GM21825 (cell line): Measurements from ENCODE around the gene IL25.
"Not testable (repeated sequence)": the region's sequence is repeated elsewhere in the genome, so short reads cannot be mapped to it uniquely, and the experiment has no call there.

Experiments
- ATAC-seq: cut with Tn5 transposase; IDR thresholded peaks from one replicate; pipeline ENCODE4 v1.9.1; 2021; ENCODE audit warnings: mild to moderate bottlenecking, moderate library complexity; ENCODE audit not compliant: unreplicated experiment

IL25 gene

DNA sequence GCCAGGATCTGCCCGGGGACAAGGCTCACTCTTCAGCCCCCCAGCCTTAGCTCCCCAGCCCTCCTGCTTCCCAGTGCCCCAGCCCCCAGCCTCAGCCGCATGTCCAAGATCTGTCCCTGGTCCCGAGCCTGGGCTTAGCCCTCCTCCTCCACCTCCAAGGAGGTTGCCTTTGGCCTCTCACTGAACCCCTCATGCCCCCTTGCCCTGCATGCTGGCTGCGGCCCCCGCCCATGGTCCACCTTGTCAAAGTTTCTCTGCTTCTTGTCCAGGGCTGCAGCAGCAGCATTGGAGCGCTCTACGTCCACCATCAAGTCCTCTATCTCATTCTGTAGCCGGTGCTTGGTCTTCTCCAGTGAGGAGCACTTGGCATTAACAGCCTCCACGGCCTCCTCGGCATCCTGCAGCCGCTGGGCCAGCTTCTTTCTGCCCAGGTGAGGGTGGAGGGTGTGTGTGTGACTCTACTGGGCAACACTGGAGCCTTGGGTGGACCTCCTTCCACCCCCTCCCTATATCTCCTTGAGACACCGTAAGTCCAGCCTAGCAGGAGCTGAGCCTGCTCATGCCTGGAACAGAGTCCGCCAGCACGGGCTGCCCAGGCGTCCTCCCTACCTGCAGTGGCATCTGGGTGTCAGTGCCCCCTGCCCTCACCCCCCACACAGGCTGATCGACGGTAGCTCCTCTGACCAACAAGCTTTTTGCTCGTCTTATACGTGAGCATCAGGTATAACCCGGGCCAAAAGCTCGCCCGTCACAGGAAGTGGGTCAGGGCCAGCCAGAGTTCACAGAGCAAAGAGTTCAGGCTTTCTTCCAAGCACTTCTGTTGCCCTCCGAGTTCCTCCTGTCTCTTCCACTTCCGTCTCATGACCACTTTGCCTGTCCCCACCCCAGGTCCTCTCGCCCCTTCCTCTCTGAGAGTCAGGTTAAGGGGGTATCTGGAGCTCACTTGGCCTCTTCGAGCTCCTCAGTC, 15.6 kb downstream of the IL25 start:
- no peak for ATAC-seq

DNA sequence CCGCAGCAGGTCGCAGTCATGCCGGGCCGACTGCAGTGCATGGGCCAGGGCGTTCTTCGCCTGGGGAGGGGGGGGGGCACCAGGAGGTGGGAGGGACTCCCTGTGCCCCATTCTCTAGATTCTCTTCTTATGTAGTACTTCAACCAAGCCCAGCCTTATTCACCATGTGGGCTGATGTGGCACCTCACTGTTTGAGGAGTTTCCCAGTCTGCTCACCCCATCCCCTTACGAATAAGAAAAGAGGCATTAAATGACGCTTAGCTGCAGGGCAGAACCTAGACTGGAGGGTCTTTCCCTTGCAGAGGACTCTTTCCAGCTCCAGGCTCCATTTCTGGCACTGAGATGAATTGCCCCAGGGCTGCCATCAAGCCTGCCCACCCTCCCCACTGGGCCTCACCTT, 16.4 kb downstream of the IL25 start:
- no peak for ATAC-seq

DNA sequence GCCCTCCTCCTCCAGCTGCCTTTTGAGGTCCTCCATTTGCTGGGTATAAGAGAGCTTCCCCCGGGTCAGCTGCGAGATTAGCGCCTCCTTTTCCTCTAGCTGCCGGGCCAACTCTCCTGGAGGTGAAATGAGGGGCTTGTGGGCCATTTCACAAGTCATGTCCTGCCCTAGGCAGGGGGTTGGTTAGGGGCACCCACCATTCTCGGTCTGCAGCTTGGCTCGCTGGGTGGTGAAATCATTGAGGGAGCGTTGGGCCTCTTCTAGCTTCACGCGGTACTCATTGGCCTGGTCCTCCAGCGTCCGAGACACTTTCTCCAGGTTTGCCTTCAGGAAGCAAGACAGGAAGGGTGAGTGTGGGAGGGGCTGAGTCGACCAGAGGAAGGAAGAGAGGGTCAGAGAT, 16.8 kb downstream of the IL25 start:
- no peak for ATAC-seq

DNA sequence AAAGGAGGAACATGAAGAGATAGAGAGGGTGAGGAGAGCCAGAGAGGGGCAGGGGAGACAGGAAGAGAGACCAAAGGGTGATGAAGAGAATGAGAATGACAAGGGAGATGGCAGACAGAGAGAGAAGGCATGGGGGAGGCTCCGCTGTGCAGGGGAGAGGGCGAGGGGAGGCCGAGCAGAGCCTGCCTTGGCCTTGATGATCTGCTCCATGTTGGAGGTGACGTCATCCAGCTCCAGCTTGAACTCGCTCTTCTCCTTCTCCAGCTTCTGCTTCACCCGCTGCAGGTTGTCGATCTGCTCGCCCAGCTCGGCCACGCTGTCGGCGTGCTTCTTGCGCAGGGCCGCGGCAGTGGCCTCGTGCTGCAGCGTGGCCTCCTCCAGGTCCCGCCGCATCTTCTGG, 17.3 kb downstream of the IL25 start:
- ATAC-seq: not testable (repeated sequence)

- no peak for ATAC-seq
These were observed 20.0 kb downstream of the IL25 start for GRCh38 chr14:23392613-23393012.

DNA sequence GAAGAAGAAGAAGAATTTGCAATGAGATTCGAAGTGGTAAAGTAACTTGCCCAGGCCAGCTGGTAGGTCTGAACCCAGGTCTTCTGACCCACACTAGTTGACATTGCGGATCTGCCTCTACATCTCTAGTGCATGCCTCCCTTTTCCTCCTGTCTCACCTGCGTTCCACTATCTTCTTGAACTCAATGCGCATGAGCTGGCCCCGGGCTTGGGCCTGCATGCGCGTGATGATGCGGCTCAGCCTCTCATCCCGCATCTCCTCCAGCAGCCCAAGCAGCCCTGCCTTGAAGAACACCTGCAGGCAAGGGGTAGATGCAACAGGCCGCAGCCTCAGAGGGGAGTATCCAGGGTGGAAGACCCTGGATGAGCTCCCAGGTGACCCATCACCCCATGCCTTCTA, 23.5 kb downstream of the IL25 start:
- ATAC-seq: no peak

DNA sequence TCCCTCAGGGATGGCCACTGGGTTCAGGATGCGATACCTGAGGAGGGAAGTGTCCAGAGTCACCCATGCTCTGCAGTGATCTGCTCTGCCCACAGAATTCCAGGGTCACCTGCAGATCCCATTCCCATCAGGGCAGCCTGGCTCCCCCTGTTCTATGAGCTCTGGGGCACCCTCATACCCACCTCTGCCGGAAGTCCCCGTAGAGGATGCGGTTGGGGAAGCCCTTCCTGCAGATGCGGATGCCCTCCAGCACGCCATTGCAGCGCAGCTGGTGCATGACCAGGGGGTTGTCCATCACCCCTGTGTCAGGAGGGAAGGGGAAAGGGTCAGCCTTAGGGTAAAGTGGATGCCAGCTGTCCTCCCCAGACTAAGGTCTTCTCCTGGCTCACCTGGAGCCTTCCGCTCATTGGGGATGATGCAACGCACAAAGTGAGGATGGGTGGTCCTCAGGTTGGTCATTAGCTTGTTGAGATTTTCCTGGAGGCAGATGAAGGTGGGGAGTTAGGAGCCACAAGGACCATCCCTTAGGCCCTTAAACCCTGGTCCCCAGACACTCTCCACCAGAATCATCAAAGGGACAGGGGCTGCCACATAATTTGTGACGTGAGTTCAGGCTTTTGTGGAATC, 24.3 kb downstream of the IL25 start:
- no peak for ATAC-seq

- ATAC-seq: no peak
These were observed 25.7 kb downstream of the IL25 start for GRCh38 chr14:23398348-23398747.

- ATAC-seq: no peak
These were observed 26.5 kb downstream of the IL25 start for GRCh38 chr14:23399136-23399535.

- ATAC-seq: no peak
These were observed 27.0 kb downstream of the IL25 start for GRCh38 chr14:23399591-23399990.

GRCh38 chr14:23400496-23401149, 28.0 kb downstream of the IL25 start:
- ATAC-seq: not testable (repeated sequence)

- ATAC-seq: no peak
These were observed 28.7 kb downstream of the IL25 start for GRCh38 chr14:23401291-23401690.

DNA sequence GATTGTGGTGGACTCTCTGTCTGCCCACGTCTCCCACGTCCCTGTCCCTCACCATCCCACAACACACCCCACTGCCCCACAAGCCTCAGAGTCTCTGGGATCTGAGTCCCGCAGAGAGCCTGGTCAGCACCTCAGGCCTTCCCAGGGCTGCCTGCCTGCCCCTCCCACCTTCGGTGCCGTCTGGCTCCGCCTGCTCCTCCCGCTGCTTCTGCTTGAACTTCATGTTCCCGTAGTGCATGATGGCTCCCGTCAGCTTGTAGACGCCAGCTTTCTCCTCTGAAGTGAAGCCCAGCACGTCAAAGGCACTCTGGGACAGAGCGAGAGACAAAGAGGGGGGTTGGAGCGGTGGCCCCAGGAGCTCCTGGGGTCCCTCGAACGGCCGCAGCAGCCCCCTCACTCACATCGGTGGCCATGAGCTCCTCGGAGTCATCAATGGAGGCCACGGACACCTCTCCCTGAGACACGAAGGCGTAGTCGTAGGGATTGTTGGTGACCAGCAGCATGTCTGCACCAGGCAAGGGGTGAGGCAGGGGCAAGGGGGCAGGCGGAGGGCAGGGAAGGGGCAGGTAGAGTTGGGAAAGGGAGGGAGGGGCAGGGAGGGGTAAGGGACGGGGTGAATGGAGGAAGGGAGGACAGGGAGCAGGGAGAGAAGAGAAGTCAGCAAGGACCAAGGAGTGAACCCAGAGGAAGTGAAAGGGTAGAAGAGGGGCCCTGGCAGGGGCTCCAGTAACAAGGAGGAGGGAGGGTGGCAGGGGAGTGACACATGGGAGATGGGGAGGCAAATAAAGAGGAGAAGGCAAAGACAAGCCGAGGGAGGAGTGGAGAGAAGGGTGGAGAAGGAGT, 29.9 kb downstream of the IL25 start:
- no peak for ATAC-seq

- ATAC-seq: no peak
These were observed 30.5 kb downstream of the IL25 start for GRCh38 chr14:23403139-23403438.

- no peak for ATAC-seq
These were observed 31.3 kb downstream of the IL25 start for GRCh38 chr14:23403908-23404307.

GRCh38 chr14:23404331-23404900, 31.8 kb downstream of the IL25 start:
- ATAC-seq: no peak

GRCh38 chr14:23405096-23405495, 32.5 kb downstream of the IL25 start:
- ATAC-seq: no peak

GRCh38 chr14:23405516-23406025, 33.0 kb downstream of the IL25 start:
- ATAC-seq: no peak

GRCh38 chr14:23406244-23406643, 33.6 kb downstream of the IL25 start:
- ATAC-seq: no peak

- ATAC-seq: no peak
These were observed 34.2 kb downstream of the IL25 start for GRCh38 chr14:23406725-23407355.
